ENCODE data around the gene MTHFD1L. TPM values are rescaled to one million over a fixed set of nuclear protein-coding genes. Genes with fewer than 3 reads are reported as not detected.

Gene MTHFD1L
- total and polyA plus RNA-seq, 9 of the 15 experiments (the other 6 are each of a cell fraction or from before 2014, with no cell fraction given): 20.9 to 128 (median 61.0) TPM

DNA sequence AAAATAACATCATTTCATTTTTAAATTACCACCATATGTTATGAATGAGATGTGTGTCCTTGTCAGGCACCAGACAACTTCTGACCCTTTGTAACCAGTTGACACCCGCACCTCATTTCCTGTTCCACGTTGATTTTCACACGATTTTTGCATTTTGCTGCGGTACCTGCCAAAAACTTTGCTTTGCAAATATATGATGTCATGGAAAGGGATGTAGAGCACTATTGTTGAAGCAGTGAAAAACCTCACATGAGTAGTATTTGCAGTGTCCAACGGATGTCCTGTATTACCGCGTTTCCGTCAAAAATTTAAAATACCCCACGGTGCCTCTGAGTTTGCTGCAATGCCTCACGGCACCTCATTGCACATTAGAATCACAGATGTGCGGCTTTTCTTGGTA is 115.6 kb downstream of the MTHFD1L start:
- Histone ChIP-seq H3K9ac (ENCODE audit: insufficient read depth in 1 of 2, low read depth in 2 of 2, low read length in 2 of 2) (no peak overlapping the region), H3K27me3 (ENCODE audit: control insufficient read depth in 2 of 2, insufficient read depth in 2 of 2, low read length in 2 of 2) (no peaks in the 10 kb centered on the region), H3K27ac (ENCODE audit: extremely low read depth, low read depth, low read length) (no peak overlapping the region), H2AFZ (ENCODE audit: low read depth, low read length) (no peak overlapping the region), H3K4me3 (no peak overlapping the region), H3K79me2 (ENCODE audit: control insufficient read depth, insufficient read depth, low read length) (no peaks in the 10 kb centered on the region), H4K20me1 (replicated peaks; ENCODE audit: control insufficient read depth, insufficient read depth, low read length) (no peaks in the 10 kb centered on the region), H3K9me1 (ENCODE audit: control insufficient read depth, insufficient read depth, low read length) (no peaks in the 10 kb centered on the region), H3K4me2 (ENCODE audit: insufficient read depth, low read length) (no peak overlapping the region), H3K9me3 (replicated peaks; ENCODE audit: control insufficient read depth, insufficient read depth, low read depth, low read length) (no peaks in the 10 kb centered on the region), H3K36me3 (ENCODE audit: control insufficient read depth, insufficient read depth, low read length) (peaks cover 53% of the 10 kb centered on the region), H3K4me1 (replicated peaks in 1 of 2; ENCODE audit: control insufficient read depth in 2 of 2, insufficient read depth in 2 of 2, low read length in 2 of 2) (no peaks in the 10 kb centered on the region)
- BruUV-seq (replicated peaks): no TSS peak
- intact Hi-C loops (cut with micrococcal nuclease): no loop called here
- ChIA-PET POLR2A (no interaction called here), CTCF (ENCODE audit: low intra/inter-chr PET ratio) (interaction anchor here (0.5 kb wide), 1 partner anchor 153 kb away, joined by 3 read pairs; no protein-coding TSS in a partner anchor)
- WGBS (ENCODE audit: insufficient coverage, low coverage, missing lambda C conversion rate): 94% methylated on average over 11 of the region's 11 CpGs
- FAIRE-seq: no peak
- DNase-seq (ENCODE audit: extremely low read depth in 1 of 4, low spot score in 3 of 4): no peak
- ATAC-seq: no peak
- in situ Hi-C loops (cut with MboI): no loop called here
- TF ChIP-seq, protein P1, sequence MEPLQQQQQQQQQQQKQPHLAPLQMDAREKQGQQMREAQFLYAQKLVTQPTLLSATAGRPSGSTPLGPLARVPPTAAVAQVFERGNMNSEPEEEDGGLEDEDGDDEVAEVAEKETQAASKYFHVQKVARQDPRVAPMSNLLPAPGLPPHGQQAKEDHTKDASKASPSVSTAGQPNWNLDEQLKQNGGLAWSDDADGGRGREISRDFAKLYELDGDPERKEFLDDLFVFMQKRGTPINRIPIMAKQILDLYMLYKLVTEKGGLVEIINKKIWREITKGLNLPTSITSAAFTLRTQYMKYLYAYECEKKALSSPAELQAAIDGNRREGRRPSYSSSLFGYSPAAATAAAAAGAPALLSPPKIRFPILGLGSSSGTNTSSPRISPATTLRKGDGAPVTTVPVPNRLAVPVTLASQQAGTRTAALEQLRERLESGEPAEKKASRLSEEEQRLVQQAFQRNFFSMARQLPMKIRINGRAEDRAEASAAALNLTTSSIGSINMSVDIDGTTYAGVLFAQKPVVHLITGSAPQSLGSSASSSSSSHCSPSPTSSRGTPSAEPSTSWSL (CRISPR knock-in tag; IDR thresholded peaks at IDR 0.05; ENCODE audit: borderline replicate concordance): no peak
- TF ChIP-seq ZNF3 (CRISPR knock-in tag; IDR thresholded peaks at IDR 0.05) (no peak), FOXM1 (IDR thresholded peaks at IDR 0.05; ENCODE audit: low read depth) (no peak), FOXM1 (CRISPR knock-in tag; IDR thresholded peaks at IDR 0.05; ENCODE audit: low read depth) (no peak), THRA (IDR thresholded peaks at IDR 0.05) (no peak), KLF13 (tag; IDR thresholded peaks at IDR 0.05; ENCODE audit: borderline replicate concordance, low read depth) (no peak), FOXA3 (CRISPR knock-in tag; conservative IDR thresholded peaks at IDR 0.05 in 1 of 2, IDR thresholded peaks at IDR 0.05 in 1 of 2) (no peak), SAFB2 (IDR thresholded peaks at IDR 0.05; ENCODE audit: borderline replicate concordance, low read depth, low read length, severe bottlenecking) (no peak), ZSCAN29 (IDR thresholded peaks at IDR 0.05) (no peak), CBX1 (IDR thresholded peaks at IDR 0.05; ENCODE audit: low read depth) (no peak), MXI1 (IDR thresholded peaks at IDR 0.05; ENCODE audit: low read depth, low read length) (no peak), ZBTB17 (CRISPR knock-in tag; IDR thresholded peaks at IDR 0.05) (no peak), SMC3 (conservative IDR thresholded peaks at IDR 0.05; ENCODE audit: insufficient read depth, low read depth, low read length) (no peak), RB1 (IDR thresholded peaks at IDR 0.05; ENCODE audit: low read depth) (no peak)
- TF ChIP-seq, protein P2, sequence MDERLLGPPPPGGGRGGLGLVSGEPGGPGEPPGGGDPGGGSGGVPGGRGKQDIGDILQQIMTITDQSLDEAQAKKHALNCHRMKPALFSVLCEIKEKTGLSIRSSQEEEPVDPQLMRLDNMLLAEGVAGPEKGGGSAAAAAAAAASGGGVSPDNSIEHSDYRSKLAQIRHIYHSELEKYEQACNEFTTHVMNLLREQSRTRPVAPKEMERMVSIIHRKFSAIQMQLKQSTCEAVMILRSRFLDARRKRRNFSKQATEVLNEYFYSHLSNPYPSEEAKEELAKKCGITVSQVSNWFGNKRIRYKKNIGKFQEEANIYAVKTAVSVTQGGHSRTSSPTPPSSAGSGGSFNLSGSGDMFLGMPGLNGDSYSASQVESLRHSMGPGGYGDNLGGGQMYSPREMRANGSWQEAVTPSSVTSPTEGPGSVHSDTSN (CRISPR knock-in tag; IDR thresholded peaks at IDR 0.05; ENCODE audit: low read depth): no peak
- TF ChIP-seq, protein P2 (tag; conservative IDR thresholded peaks at IDR 0.05; ENCODE audit: low read depth): no peak

Measured in K562 (cell line).